IMR-90 (cell line): Measurements from ENCODE around the gene FLACC1. TPM values are rescaled to one million over a fixed set of nuclear protein-coding genes. Genes with fewer than 3 reads are reported as not detected.
A peak's percentile ranks its signal among the peaks of the same experiment; 100 is the strongest.

Source experiments
- ATAC-seq: fragments of 200-7000 bp; cut with Tn5 transposase; 2 replicates; pipeline ENCODE4 v1.9.1; 2020; ENCODE audit warnings: low read depth, mild to moderate bottlenecking, moderate library complexity
- BruUV-seq: library from RNA; stranded (reverse); fragments of 400-500 nt; replicated peaks from 2 replicates; lab custom pipeline; 2021; lab: Mats Ljungman, UMichigan
- CTCF ChIA-PET: fragments of 300-600 bp; formaldehyde crosslinking; extraction: SDS; loops from one replicate; lab custom pipeline; 2021; ENCODE audit warnings: antibody characterized with exemption; lab: Yijun Ruan, JAX
- POLR2A ChIA-PET: fragments of 300-600 bp; sonication (Branson Sonifier 250); formaldehyde crosslinking; loops from one replicate; lab custom pipeline; 2022; ENCODE audit warnings: antibody characterized with exemption; ENCODE audit not compliant: unreplicated experiment; lab: Charles Lee
- DNase-seq: peaks from one replicate; pipeline ENCODE4 v3.0.0; 2013
- H2AFZ ChIP-seq: replicated peaks from 2 replicates; pipeline ENCODE3; 2013; ENCODE audit warnings: low read length, mild to moderate bottlenecking; ENCODE audit not compliant: poor library complexity
- H2AK5ac ChIP-seq: 2 replicates; pipeline ENCODE4 v1.6.1; 2013; ENCODE audit warnings: low read depth, low read length, inconsistent platforms
- H2AK9ac ChIP-seq: replicated peaks from 2 replicates; pipeline ENCODE3; 2013; ENCODE audit warnings: mild to moderate bottlenecking, low read depth, low read length, moderate library complexity; ENCODE audit not compliant: poor library complexity
- H2BK120ac ChIP-seq: 2 replicates; pipeline ENCODE4 v1.6.1; 2013; ENCODE audit warnings: low read depth, low read length, inconsistent platforms
- H2BK15ac ChIP-seq: 3 replicates; pipeline ENCODE4 v1.6.1; 2013; ENCODE audit warnings: low read depth, low read length, inconsistent platforms
- H2BK20ac ChIP-seq: 2 replicates; pipeline ENCODE4 v1.6.1; 2013; ENCODE audit warnings: low read depth, mild to moderate bottlenecking, inconsistent platforms, low read length, moderate library complexity
- H2BK5ac ChIP-seq: 2 replicates; pipeline ENCODE4 v1.6.1; 2013; ENCODE audit warnings: mild to moderate bottlenecking, low read depth, low read length, inconsistent platforms; ENCODE audit not compliant: poor library complexity, severe bottlenecking
- H3K14ac ChIP-seq: replicated peaks from 2 replicates; pipeline ENCODE4 v1.6.1; 2013; ENCODE audit warnings: low read depth, low read length, inconsistent platforms
- H3K18ac ChIP-seq: 2 replicates; pipeline ENCODE4 v1.6.1; 2013; ENCODE audit warnings: low read depth, low read length, control low read depth
- H3K23ac ChIP-seq: 2 replicates; pipeline ENCODE4 v1.6.1; 2013; ENCODE audit warnings: low read depth, low read length, inconsistent platforms
- H3K27ac ChIP-seq: 2 replicates; pipeline ENCODE4 v1.5.1; 2013; ENCODE audit warnings: mild to moderate bottlenecking, control low read depth, low read length; ENCODE audit not compliant: insufficient read depth
- H3K27me3 ChIP-seq: 2 replicates; pipeline ENCODE4 v1.6.1; 2013; ENCODE audit warnings: low read length; ENCODE audit not compliant: control insufficient read depth, insufficient read depth
- H3K36me3 ChIP-seq: 2 replicates; pipeline ENCODE4 v1.6.1; 2013; ENCODE audit warnings: low read length, mixed read lengths; ENCODE audit not compliant: control insufficient read depth, insufficient read depth
- H3K4ac ChIP-seq: 2 replicates; pipeline ENCODE4 v1.6.1; 2013; ENCODE audit warnings: low read depth, low read length, inconsistent platforms
- H3K4me1 ChIP-seq: 2 replicates; pipeline ENCODE4 v1.6.1; 2013; ENCODE audit warnings: low read length, mixed read lengths; ENCODE audit not compliant: control insufficient read depth, insufficient read depth
- H3K4me2 ChIP-seq: 2 replicates; pipeline ENCODE4 v1.6.1; 2013; ENCODE audit warnings: low read depth, mild to moderate bottlenecking, control low read depth, low read length, moderate library complexity
- H3K4me3 ChIP-seq: 2 replicates; pipeline ENCODE4 v1.5.1; 2013; ENCODE audit warnings: low read depth, mild to moderate bottlenecking, control low read depth, low read length, moderate library complexity; ENCODE audit not compliant: insufficient read depth
- H3K56ac ChIP-seq: 2 replicates; pipeline ENCODE4 v1.6.1; 2013; ENCODE audit warnings: low read length, inconsistent platforms; ENCODE audit not compliant: insufficient read depth; ENCODE audit errors: extremely low read depth
- H3K79me1 ChIP-seq, 2 experiments: 2 replicates each; pipeline ENCODE4 v1.6.1; 2013; ENCODE audit warnings: low read length in 2 of 2, inconsistent platforms in 1 of 2, low read depth in 1 of 2
- H3K9ac ChIP-seq: 2 replicates; pipeline ENCODE4 v1.6.1; 2013; ENCODE audit warnings: low read depth, low read length, control low read depth
- H3K9me1 ChIP-seq: 2 replicates; pipeline ENCODE4 v1.6.1; 2013; ENCODE audit warnings: low read length, inconsistent platforms; ENCODE audit not compliant: insufficient read depth
- H3K9me3 ChIP-seq: 2 replicates; pipeline ENCODE4 v1.6.1; 2013; ENCODE audit warnings: low read length; ENCODE audit not compliant: control insufficient read depth, insufficient read depth
- H4K20me1 ChIP-seq: 2 replicates; pipeline ENCODE4 v1.6.1; 2013; ENCODE audit warnings: low read length, inconsistent platforms; ENCODE audit not compliant: insufficient read depth
- H4K5ac ChIP-seq: 2 replicates; pipeline ENCODE4 v1.6.1; 2013; ENCODE audit warnings: mild to moderate bottlenecking, low read depth, low read length, control low read depth
- H4K8ac ChIP-seq, 2 experiments: 2 replicates each; pipeline ENCODE4 v1.6.1; 2013; ENCODE audit warnings: low read depth in 2 of 2, low read length in 2 of 2, control low read depth in 1 of 2, inconsistent platforms in 1 of 2
- H4K91ac ChIP-seq: 2 replicates; pipeline ENCODE4 v1.6.1; 2013; ENCODE audit warnings: low read depth, low read length, inconsistent platforms; ENCODE audit not compliant: insufficient read depth
- BHLHE40 ChIP-seq: fragments of 150-350 bp; IDR thresholded peaks from 2 replicates; pipeline ENCODE4 v1.6.1; 2016; ENCODE audit warnings: mild to moderate bottlenecking, low read depth, low read length
- CEBPB ChIP-seq: IDR thresholded peaks from 2 replicates; pipeline ENCODE4 v1.6.1; 2012; ENCODE audit warnings: low read depth, low read length, improper control_type of control experiment
- MAFK ChIP-seq: IDR thresholded peaks from 2 replicates; pipeline ENCODE4 v1.6.1; 2012; ENCODE audit warnings: low read depth, low read length, improper control_type of control experiment
- NFE2L2 ChIP-seq: fragments of 150-350 bp; IDR thresholded peaks from 2 replicates; pipeline ENCODE4 v1.6.1; 2016; ENCODE audit warnings: low read depth, mild to moderate bottlenecking, low read length
- RCOR1 ChIP-seq: IDR thresholded peaks from 2 replicates; pipeline ENCODE4 v1.6.1; 2012; ENCODE audit warnings: mild to moderate bottlenecking, low read length, improper control_type of control experiment; ENCODE audit not compliant: insufficient replicate concordance
- WGBS, 2 experiments: methylation state at CpG; one replicate each; pipeline versions ENCODE4 v1.1.5 to v1.1.7; 2013; ENCODE audit warnings: missing lambda C conversion rate in 2 of 2; ENCODE audit not compliant: insufficient read length in 1 of 2; ENCODE audit errors: extremely low coverage in 2 of 2; 5-methylcytosine and 5-hydroxymethylcytosine counted together
- dilution Hi-C: fragments of 300-500 bp; cut with HindIII; formaldehyde crosslinking; loops from one replicate; pipeline ENCODE4 v1.14.3; 2018; ENCODE audit warnings: low sequenced_read_pairs; ENCODE audit not compliant: unreplicated experiment
- in situ Hi-C: fragments of 300-500 bp; cut with MboI; formaldehyde crosslinking; loops from 3 replicates; pipeline ENCODE4 v1.14.3; 2019; ENCODE audit warnings: low sequenced_read_pairs, inconsistent platforms, mixed read lengths
- intact Hi-C: fragments of 100-400 bp; cut with micrococcal nuclease; formaldehyde crosslinking; loops from 2 replicates; pipeline ENCODE4 v1.10.0; 2022
- polyA plus RNA-seq, 3 experiments: library from polyadenylated mRNA; depleted of rRNA; stranded (reverse); fragments of >200 nt; gene quantifications; 2 replicates each; pipeline ENCODE4 v1.2.3, GENCODE V29; 2012; ENCODE audit warnings: low replicate concordance in 1 of 3
- total RNA-seq: library from RNA; depleted of rRNA; stranded (reverse); fragments of >200 nt; gene quantifications from 2 replicates; pipeline ENCODE4 v1.2.3, GENCODE V29; 2012

Gene FLACC1
- total and polyA plus RNA-seq, 2 of the 4 experiments (the other 2 are of a cell fraction), result 0.32 to 0.54 TPM

- intact Hi-C loops (no loop called here), in situ Hi-C loops (no loop called here), dilution Hi-C loops (no loop called here)
- Histone ChIP-seq H4K5ac (no peak within 1 kb of the TSS; the same call in 1 of the 2 replicates), H3K27ac (no peak within 1 kb of the TSS), H4K8ac (peak within 1 kb of the TSS; percentile 31 to 84; a peak in 3 of 4 replicates), H2BK5ac (peak within 1 kb of the TSS; percentile 44), H3K4ac (peak within 1 kb of the TSS; percentile 58), H3K14ac (peak within 1 kb of the TSS; percentile 54), H3K27me3 (no peaks in the 10 kb centered on the region), H2BK15ac (0 out of 3 replicates have a peak within 1 kb of the TSS, but pooled peaks have one; percentile 30), H2BK20ac (peak within 1 kb of the TSS; percentile 48; the same call in 1 of the 2 replicates), H3K9me3 (no peaks in the 10 kb centered on the region), H3K56ac (no peak within 1 kb of the TSS), H4K20me1 (no peaks in the 10 kb centered on the region), H2BK120ac (peak within 1 kb of the TSS; percentile 56), H3K9me1 (peaks cover 16% of the 10 kb centered on the region), H2AK5ac (peak within 1 kb of the TSS; percentile 66), H2AK9ac (no peak within 1 kb of the TSS), H2AFZ (peak within 1 kb of the TSS; percentile 78), H3K4me2 (peak within 1 kb of the TSS; percentile 88), H3K79me1 (peaks cover 30 to 47% of the 10 kb centered on the region in 2 experiments), H4K91ac (peak within 1 kb of the TSS; percentile 38; the same call in 1 of the 2 replicates), H3K4me1 (peaks cover 9% of the 10 kb centered on the region), H3K18ac (no peak within 1 kb of the TSS), H3K4me3 (no peak within 1 kb of the TSS), H3K23ac (peak within 1 kb of the TSS; percentile 69; the same call in 1 of the 2 replicates), H3K9ac (peak within 1 kb of the TSS; percentile 27; the same call in 1 of the 2 replicates), H3K36me3 (no peaks in the 10 kb centered on the region)
- TF ChIP-seq BHLHE40, result no peak
- no peak for TF ChIP-seq NFE2L2
- TF ChIP-seq CEBPB, result peak; percentile 65; the same call in 1 of the 2 replicates
- TF ChIP-seq MAFK, result no peak
- TF ChIP-seq RCOR1, result no peak
- ATAC-seq, result no peak
- ChIA-PET POLR2A (no interaction called here), CTCF (no interaction called here)
- peak; percentile 53 for DNase-seq
- 100% methylated on average over 4 of the region's 10 CpGs; no CpG with 5 or more reads in 1 of the 2 experiments for WGBS, 2 experiments
- no TSS peak for BruUV-seq
These were observed 96.8 kb downstream of the FLACC1 start, which contains the start of gene CASP8 for GRCh38 chr2:201260302-201260800. Gene CASP8 (plus strand): TSS chr2:201260536. CDS start chr2:201266487, 5,951 bp downstream.
